HG02759 (cell line): ENCODE data around the gene SLC15A4.
A peak's percentile ranks its signal among the peaks of the same experiment; 100 is the strongest.

ENCODE experiments used
- ATAC-seq: cut with Tn5 transposase; IDR thresholded peaks from one replicate; pipeline ENCODE4 v1.9.1; 2021; ENCODE audit warnings: mild to moderate bottlenecking, moderate library complexity; ENCODE audit not compliant: unreplicated experiment

The SLC15A4 gene

GRCh38 chr12:128795530-128796361 lies 28.0 kb downstream of the SLC15A4 start:
- ATAC-seq: no peak

- peak; percentile 37 for ATAC-seq
Observed at GRCh38 chr12:128794661-128795529, 28.9 kb downstream of the SLC15A4 start.

- ATAC-seq: no peak
Observed at GRCh38 chr12:128793701-128794100, 30.1 kb downstream of the SLC15A4 start.

DNA sequence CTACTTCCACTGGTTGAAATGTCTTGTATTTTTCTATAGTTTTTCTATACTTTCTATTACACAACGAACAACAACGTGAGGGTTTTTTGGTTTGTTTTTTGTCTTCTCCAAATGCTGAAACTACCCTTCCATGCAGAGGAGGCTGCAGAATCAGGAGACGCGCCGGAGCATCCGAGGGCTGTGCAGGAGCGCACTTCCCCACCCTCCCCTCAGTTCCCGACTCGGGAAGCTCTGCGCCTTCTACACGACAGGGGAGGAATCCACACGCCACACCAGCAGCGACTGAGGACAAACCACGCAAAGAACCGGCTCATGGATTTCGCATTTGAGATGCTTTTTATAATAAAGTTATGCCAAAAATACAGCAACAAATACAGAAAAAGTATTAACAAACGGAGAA lies 30.9 kb downstream of the SLC15A4 start:
- ATAC-seq: no peak

GRCh38 chr12:128792398-128792797 lies 31.4 kb downstream of the SLC15A4 start:
- no peak for ATAC-seq

- ATAC-seq: peak; percentile 26
Observed at GRCh38 chr12:128791395-128792322, 32.1 kb downstream of the SLC15A4 start.

GRCh38 chr12:128790653-128791373 lies 32.9 kb downstream of the SLC15A4 start:
- ATAC-seq: no peak

DNA sequence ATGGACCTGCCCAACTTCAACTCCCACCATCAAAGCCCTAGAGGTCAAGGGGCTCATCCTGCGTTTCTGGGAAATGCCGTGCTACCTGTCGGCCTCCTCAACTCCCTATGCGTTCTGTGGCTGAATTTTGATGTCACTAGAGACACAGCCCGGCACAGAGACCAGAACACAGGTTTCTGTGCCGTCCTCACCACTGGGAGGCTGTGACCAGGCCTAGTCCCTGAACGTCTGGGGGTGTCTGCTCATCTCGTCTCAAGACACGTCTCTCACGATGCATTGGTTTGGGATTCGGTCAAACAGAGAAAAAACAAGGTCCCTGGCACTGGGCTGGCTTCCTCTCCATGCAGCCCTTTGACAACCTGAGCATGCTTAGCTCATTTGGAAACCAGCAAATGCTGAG lies 33.5 kb downstream of the SLC15A4 start:
- no peak for ATAC-seq

- peak; percentile 32 for ATAC-seq
Observed at GRCh38 chr12:128789356-128789929, 34.3 kb downstream of the SLC15A4 start.

- no peak for ATAC-seq
Observed at GRCh38 chr12:128787827-128788226, 35.9 kb downstream of the SLC15A4 start.

DNA sequence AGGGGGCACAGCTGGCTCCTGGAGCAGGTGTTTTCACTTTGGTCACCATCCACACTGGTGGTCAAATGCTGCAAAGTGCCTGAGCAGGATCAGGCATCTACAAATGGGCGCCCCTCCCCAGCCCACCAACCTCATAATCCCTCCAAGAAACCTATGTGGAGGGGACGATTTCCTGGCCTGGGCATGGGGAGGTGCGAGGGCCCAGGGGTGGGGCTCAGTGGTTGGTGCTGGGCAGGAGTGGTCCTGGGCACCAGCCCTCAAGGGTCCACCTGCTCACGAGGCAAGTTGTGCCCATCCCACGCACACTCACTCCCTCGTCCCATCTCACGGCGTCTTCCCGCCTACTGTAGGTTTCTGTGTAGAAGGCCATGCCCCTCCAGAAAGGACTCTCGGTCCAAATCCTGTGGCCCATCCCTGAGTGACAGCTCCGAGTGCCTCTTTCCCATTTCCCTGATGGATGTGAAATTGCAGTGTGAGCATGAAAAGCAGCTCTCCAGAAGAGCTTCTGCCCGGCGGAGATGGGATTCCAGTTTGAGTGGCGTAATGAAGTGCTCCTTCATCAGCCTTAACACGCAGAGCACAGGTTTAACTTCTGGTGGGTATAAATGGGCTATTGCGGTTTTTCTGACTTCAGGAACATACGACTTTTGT lies 36.9 kb downstream of the SLC15A4 start:
- no peak for ATAC-seq

- ATAC-seq: no peak
Observed at GRCh38 chr12:128784030-128784760, 39.6 kb downstream of the SLC15A4 start.

- peak; percentile 78 for ATAC-seq
Observed at GRCh38 chr12:128783129-128783574, 40.6 kb downstream of the SLC15A4 start.

DNA sequence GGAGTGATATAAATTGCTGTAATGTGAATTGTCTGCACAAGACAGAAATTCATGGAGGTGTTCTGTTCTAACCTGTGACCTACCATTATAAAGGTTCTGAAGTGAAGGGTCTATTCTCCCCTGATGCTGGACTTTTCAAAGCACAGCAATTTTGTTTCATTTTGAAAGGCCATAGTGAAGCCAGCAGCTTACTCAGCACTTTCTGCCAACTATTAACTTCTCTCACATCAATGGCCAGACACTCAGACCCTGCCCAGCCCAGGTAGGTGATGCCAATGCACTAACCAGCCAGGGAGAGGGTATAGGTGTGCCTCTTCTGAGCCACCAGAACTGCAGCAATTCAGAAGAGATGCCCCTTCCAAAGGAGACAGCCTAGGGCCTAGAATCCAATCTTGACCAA lies 43.9 kb downstream of the SLC15A4 start:
- ATAC-seq: no peak

DNA sequence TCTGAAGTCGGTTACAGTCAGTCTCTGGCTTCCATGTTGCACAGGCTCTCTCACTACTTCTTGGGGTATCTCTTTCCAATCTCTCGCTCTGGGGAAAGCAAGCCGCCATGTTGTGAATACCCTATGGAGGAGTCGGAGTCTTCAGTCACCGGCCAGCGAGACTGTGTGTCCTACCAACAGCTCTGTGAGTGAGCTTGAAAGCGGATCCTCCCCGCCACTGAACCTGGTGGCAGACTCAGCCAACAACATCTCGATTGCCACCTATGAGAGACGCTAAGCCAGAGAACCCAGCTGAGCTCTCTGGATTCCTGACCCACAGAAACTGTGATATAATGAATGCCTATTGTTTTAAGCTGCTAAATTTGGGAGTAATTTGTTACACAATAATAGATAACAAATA lies 51.5 kb downstream of the SLC15A4 start:
- ATAC-seq: no peak

GRCh38 chr12:128771681-128772080 lies 52.1 kb downstream of the SLC15A4 start:
- no peak for ATAC-seq

DNA sequence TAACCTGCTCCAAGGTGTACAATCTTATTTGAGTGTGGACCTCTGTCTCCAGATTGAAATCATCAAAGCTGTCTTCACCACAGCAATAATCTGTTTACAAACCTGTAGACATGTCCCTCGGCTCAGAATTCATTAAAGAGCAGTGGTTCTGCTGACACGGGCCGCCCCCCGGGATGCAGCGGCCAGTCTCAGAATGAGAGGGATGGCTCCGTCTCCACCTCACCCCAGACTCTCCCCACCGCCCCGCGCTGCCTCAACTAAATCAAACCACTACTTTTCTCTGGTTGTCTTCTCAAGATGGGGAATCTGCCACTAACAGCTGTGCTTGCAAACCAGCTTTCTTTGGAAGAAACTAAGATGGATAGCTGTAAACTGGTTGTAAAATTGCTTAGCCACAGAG lies 56.2 kb downstream of the SLC15A4 start:
- ATAC-seq: no peak

GRCh38 chr12:128766738-128767501 lies 56.8 kb downstream of the SLC15A4 start:
- no peak for ATAC-seq
